Left cardiac atrium (tissue), 2 donors: ENCODE data around the gene PKP2. TPM values are rescaled to one million over a fixed set of nuclear protein-coding genes. Genes with fewer than 3 reads are reported as not detected.

ENCODE experiments used
- total RNA-seq, 2 donors: library from RNA; stranded (reverse); fragmentation: NEBNext Ultra II Directional; extraction: Animal tissue kit (Norgen Biotek cat#: 25700); gene quantifications; one replicate each; pipeline ENCODE4 v1.2.1, GENCODE V29; 2021
- donor health status: DM: no; HTN: yes; CAD: no; lungs with severe emphysema.
- donor health status: DM: yes; HTN: yes; CAD: no.

PKP2 gene
- total RNA-seq, 2 donors from 2014 or later, result 124 to 148 TPM

Other genes starting within 250 kb of the PKP2 start
- 10 to 100 TPM; 55.6 to 69.1 TPM for gene DNM1L, start 217.5 kb downstream of the PKP2 start, total RNA-seq
- gene YARS2, start 140.9 kb downstream of the PKP2 start, total RNA-seq, result 10 to 100 TPM; 10.2 to 10.3 TPM